Fibroblast of villous mesenchyme (primary cell): ENCODE results near the gene RAP1A. TPM values are rescaled to one million over a fixed set of nuclear protein-coding genes. Genes with fewer than 3 reads are reported as not detected.

Experiments used
- DNase-seq: peaks from one replicate; pipeline ENCODE4 v3.0.0-alpha.2; 2010; ENCODE audit warnings: low read depth
- H3K4me3 ChIP-seq: 2 replicates; pipeline ENCODE4 v1.5.1; 2011; ENCODE audit warnings: low read depth, mild to moderate bottlenecking, low read length
- total RNA-seq: library from RNA; depleted of rRNA; stranded (reverse); fragments of >200 nt; gene quantifications from 2 replicates; pipeline ENCODE4 v1.2.3, GENCODE V29; 2012
- TF ChIP-seq, protein P1 (sequence below): IDR thresholded peaks from 2 replicates; pipeline ENCODE4 v1.5.1; 2012; ENCODE audit warnings: low read depth, mild to moderate bottlenecking, low read length; ENCODE audit not compliant: insufficient read depth

RAP1A gene
- total RNA-seq, 1 donor = 25.5 TPM

DNA sequence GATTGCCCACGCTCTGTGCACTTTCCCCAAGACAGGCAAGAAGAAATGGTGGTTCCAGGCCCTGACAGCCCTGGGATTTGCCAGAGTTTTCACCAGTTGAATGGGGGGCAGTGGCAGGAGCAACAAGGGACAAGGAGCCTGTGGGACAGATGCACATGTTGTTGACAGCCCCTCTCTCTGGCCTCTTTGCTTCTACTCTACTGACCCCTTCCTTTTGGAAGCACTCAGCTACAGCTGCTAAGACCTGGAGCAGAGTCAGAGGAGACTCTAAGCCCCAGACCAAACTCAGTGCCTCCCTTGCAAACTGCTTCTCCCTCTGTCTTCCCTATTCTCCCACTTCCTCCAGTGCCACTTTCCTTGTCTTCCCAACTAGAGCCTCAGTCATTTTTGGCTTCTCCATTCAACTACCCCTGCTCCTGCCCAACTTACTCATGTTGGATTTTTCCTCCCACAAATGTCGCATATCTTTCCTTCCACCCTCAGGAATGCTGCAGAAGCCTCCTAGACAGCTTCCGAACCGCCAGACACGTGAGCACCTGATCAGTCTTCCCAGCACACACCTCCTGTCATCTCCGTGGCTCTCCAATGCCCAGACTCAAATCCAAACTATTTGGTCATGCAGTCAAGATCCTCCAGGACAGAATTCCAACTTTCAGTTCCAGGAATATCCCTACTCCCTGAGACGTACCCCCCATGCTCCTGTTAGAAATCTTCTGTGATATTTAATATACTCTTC, 110.5 kb downstream of the RAP1A start:
- TF ChIP-seq, protein P1, sequence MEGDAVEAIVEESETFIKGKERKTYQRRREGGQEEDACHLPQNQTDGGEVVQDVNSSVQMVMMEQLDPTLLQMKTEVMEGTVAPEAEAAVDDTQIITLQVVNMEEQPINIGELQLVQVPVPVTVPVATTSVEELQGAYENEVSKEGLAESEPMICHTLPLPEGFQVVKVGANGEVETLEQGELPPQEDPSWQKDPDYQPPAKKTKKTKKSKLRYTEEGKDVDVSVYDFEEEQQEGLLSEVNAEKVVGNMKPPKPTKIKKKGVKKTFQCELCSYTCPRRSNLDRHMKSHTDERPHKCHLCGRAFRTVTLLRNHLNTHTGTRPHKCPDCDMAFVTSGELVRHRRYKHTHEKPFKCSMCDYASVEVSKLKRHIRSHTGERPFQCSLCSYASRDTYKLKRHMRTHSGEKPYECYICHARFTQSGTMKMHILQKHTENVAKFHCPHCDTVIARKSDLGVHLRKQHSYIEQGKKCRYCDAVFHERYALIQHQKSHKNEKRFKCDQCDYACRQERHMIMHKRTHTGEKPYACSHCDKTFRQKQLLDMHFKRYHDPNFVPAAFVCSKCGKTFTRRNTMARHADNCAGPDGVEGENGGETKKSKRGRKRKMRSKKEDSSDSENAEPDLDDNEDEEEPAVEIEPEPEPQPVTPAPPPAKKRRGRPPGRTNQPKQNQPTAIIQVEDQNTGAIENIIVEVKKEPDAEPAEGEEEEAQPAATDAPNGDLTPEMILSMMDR = no peak
- DNase-seq = no peak
- no peak overlapping the region for H3K4me3 ChIP-seq

DNA sequence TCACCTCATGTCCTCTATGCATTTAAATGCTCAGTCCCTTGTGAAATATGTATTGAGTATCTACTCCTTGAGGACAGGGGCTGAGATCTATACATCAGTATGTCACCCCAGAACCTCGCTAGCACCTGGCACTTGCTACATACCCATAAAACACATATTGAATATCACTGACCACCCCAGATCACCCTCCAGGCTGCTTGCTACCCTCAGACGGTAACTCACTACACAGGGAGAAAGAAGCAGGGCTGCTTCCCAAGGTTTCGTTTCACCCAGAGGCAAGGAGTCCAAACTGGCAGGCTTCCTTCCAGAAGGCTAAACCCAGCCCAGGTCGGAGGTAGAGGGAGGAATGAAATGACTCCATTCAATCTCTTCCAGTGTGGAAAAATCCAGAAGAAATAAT, 111.1 kb downstream of the RAP1A start:
- DNase-seq = no peak
- TF ChIP-seq, protein P1 = no peak
- no peak overlapping the region for H3K4me3 ChIP-seq

DNA sequence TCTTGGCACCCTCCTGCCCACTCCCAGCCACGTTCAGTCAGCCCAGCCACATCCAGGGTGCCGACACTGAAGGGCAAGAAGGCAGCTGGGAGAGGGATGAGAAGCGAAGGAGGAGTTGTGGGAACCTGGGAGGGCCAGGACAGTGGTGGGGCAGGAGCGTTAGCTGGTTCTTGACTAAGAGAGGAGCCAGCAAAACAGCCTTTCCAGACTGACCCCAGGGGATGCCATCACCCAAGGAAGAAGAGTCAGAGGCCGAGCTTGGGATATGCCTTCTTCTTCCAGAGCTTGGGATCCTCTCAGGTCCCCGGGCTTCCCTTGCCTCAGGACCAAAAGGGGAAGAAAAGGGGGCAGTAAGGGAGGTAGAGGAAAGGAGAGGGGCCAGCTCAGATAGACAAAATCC, 112.4 kb downstream of the RAP1A start:
- no peak overlapping the region for H3K4me3 ChIP-seq
- DNase-seq = no peak
- TF ChIP-seq, protein P1 = no peak

DNA sequence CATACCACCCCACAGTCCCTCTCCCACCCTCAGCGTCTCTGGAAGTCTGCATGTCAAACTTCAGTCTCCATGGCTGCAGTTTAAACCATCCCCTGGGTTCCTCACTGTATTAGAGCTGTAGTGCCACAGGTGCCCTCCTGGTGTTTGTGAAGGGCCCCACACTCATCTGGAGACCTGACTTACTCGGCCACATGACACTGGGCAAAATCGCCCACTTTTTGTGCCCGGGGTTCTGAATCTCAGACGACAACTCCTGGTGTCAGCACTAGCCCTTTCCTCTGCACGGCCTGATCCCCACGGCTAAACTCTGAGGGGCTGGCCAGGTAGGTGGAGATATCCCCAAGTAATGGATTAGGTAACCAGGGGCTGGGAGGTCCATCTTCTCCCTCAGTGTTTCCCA, 113.1 kb downstream of the RAP1A start:
- no peak overlapping the region for H3K4me3 ChIP-seq
- TF ChIP-seq, protein P1 = no peak
- DNase-seq = no peak

DNA sequence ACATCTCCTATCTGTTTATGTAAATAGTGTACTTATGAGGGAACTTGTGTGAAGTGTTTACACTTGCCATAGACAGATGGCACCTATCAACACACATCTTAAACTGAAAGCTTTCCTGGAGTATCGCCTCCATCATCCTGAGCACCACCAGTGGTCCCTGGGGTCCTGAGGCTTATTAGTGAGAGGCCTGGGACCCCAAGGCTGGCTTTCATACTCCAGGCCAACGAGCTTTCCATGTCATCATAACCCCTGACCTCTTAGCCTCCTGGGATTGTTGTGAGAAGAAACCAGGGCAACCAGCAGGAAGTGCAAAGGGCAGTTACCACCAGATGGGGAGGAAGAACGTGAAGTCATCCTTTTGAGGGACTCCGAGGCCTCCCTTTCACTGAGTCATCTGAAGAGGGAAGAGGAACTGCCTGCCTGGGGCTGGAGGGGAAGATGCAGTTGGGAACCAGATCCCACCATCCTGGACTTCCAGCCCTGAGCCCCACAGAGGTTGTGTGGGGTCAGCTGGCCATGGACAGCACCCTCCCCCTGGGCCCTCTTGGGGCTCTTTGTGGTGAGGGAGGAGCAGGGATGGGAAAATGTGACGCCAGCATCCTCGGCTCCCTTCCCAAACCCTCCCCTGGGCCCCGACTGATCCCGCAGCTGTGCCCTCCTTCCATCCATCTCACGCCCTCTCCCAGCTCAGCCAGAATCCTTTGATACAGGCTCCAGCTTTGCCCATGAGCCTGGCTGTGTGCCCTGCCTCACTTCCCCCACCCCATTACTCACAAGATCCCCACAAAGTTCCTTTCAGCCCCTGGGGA, 113.8 kb downstream of the RAP1A start:
- no peak overlapping the region for H3K4me3 ChIP-seq
- TF ChIP-seq, protein P1 = no peak
- peak; percentile 93 for DNase-seq

DNA sequence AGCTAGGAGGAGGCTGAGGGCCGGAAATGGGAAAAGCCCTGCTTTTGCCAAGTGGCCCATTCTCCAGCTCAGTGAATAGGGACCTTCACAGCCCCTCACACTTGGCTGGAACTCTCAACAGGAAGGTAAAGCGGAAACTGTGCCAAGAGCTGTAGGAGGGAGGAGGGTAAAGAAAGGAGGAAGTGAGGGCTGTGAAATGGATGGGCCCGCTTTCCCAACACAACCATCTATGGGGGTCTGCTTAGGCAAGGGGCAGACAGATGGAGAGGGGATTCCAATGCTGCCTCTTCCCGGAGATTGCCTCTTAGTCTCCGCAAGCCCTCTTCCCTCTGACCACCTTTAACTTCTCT, 114.4 kb downstream of the RAP1A start:
- TF ChIP-seq, protein P1 = no peak
- H3K4me3 ChIP-seq = no peak overlapping the region
- no peak for DNase-seq
